ENCODE measurements around the gene MAGI1.

The MAGI1 gene

GRCh38 chr3:66066963-66067617 lies 28.4 kb upstream of the MAGI1 start:
- H3K9me3 ChIP-seq = no peaks in the 10 kb centered on the region
- H3K4me3 ChIP-seq (ENCODE audit: low read depth in 1 of 2, low read length in 1 of 2) = no peak overlapping the region
- no peaks in the 10 kb centered on the region for H3K4me1 ChIP-seq (ENCODE audit: control insufficient read depth in 1 of 2, insufficient read depth in 1 of 2, low read depth in 1 of 2, low read length in 1 of 2)
- H3K36me3 ChIP-seq = no peaks in the 10 kb centered on the region
- TF ChIP-seq CTCF (IDR thresholded peaks at IDR 0.05) = no peak
- no peak overlapping the region for H3K27ac ChIP-seq
- H3K27me3 ChIP-seq = no peaks in the 10 kb centered on the region

- Histone ChIP-seq H3K4me1 (ENCODE audit: control insufficient read depth in 1 of 2, insufficient read depth in 1 of 2, low read depth in 1 of 2, low read length in 1 of 2) (no peaks in the 10 kb centered on the region), H3K9me3 (no peaks in the 10 kb centered on the region), H3K4me3 (ENCODE audit: low read depth in 1 of 2, low read length in 1 of 2) (no peak overlapping the region), H3K27me3 (no peaks in the 10 kb centered on the region), H3K27ac (no peak overlapping the region), H3K36me3 (no peaks in the 10 kb centered on the region)
- no peak for TF ChIP-seq CTCF (IDR thresholded peaks at IDR 0.05)
These were observed 16.6 kb upstream of the MAGI1 start for GRCh38 chr3:66055289-66055688.

- no peak overlapping the region for H3K4me3 ChIP-seq (ENCODE audit: low read depth in 1 of 2, low read length in 1 of 2)
- no peak overlapping the region for H3K27ac ChIP-seq
- H3K4me1 ChIP-seq (ENCODE audit: control insufficient read depth in 1 of 2, insufficient read depth in 1 of 2, low read depth in 1 of 2, low read length in 1 of 2) = no peaks in the 10 kb centered on the region
- H3K36me3 ChIP-seq = no peaks in the 10 kb centered on the region
- no peaks in the 10 kb centered on the region for H3K27me3 ChIP-seq
- H3K9me3 ChIP-seq = no peaks in the 10 kb centered on the region
- TF ChIP-seq CTCF (IDR thresholded peaks at IDR 0.05) = no peak
These were observed 14.9 kb upstream of the MAGI1 start for GRCh38 chr3:66053550-66054094.

DNA sequence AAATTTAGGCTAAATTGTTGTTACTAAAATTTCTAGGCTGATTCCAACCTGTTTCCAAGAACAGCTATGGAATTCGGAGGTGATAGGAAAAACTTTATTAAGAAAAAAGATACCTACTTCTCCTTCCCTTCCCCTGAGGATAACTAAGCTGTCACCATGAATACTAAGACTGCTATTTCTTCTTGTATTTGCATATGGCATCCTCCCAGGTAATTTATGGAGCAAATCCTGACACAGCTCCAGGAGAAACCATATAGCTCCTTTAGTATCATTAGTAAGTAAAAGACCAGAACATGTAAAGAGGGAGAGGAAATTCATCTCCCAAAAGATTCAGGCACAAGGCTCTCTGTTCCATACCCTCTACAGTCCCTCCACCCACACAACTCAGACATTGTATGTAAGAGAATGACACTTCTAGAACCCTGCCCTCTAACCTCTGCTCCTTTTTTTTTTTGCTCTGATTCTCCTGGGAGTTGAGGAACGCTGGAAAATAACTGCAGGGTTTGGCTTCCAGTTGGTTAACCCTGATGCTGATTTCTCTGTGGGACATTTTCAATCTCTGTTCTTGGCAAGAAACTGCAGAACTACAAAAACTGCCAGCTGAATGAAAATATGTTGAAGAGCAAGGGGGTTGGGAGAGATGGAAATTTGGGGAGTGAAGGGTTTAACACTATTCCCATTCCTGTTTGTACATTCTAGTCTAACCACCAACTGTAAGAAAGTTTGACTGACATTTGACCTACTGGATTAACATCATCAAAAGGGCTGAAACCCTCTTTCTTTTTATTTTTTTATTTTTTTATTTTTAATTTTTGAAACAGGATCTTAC lies 14.2 kb upstream of the MAGI1 start:
- Histone ChIP-seq H3K27ac (no peak overlapping the region), H3K4me3 (ENCODE audit: low read depth in 1 of 2, low read length in 1 of 2) (no peak overlapping the region), H3K4me1 (ENCODE audit: control insufficient read depth in 1 of 2, insufficient read depth in 1 of 2, low read depth in 1 of 2, low read length in 1 of 2) (no peaks in the 10 kb centered on the region), H3K9me3 (no peaks in the 10 kb centered on the region), H3K27me3 (no peaks in the 10 kb centered on the region), H3K36me3 (no peaks in the 10 kb centered on the region)
- no peak for TF ChIP-seq CTCF (IDR thresholded peaks at IDR 0.05)

DNA sequence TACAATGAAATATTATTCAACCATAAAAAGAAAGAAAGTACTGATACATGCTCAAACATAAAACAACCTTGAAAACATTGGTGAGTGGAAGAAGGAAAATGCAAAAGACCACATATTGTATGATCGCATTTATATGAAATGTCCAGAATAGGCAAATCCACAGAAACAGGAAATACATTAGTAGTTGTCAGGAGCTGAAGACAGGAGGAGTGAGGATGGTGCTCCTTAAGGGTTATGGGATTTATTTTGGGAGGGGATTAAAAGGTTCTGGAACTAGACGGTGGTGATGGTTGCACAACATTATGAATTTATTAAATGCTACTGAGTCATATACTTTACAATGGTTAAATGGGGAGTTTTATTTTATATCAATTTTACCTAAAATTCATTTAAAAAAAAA lies 12.1 kb upstream of the MAGI1 start:
- Histone ChIP-seq H3K9me3 (no peaks in the 10 kb centered on the region), H3K27ac (no peak overlapping the region), H3K4me3 (ENCODE audit: low read depth in 1 of 2, low read length in 1 of 2) (no peak overlapping the region), H3K27me3 (no peaks in the 10 kb centered on the region), H3K36me3 (no peaks in the 10 kb centered on the region), H3K4me1 (ENCODE audit: control insufficient read depth in 1 of 2, insufficient read depth in 1 of 2, low read depth in 1 of 2, low read length in 1 of 2) (no peaks in the 10 kb centered on the region)
- no peak for TF ChIP-seq CTCF (IDR thresholded peaks at IDR 0.05)

Data from neutrophil (primary cell).